Neural cell (in vitro differentiated cells): ENCODE results near the gene STT3B. TPM values are rescaled to one million over a fixed set of nuclear protein-coding genes. Genes with fewer than 3 reads are reported as not detected.

ENCODE experiments used
- H2AFZ ChIP-seq: fragments of 200-600, 300-800 bp; sonication (generic), shearing (Covaris generic); 2 replicates; pipeline ENCODE4 v1.6.0; 2014; ENCODE audit warnings: low read depth, mild to moderate bottlenecking, antibody characterized with exemption, low read length, moderate library complexity
- H3F3A ChIP-seq: fragments of 200-600 bp; shearing (Covaris generic); 2 replicates; pipeline ENCODE4 v1.6.1; 2016; ENCODE audit warnings: mild to moderate bottlenecking, moderate library complexity, mixed read lengths, antibody characterized with exemption, low read length; ENCODE audit not compliant: insufficient read depth, poor library complexity, severe bottlenecking
- H3K27ac ChIP-seq: fragments of 200-600, 300-800 bp; sonication (generic), shearing (Covaris generic); 2 replicates; pipeline ENCODE4 v1.5.1; 2014; ENCODE audit warnings: mild to moderate bottlenecking, low read length, moderate library complexity
- H3K27me3 ChIP-seq: fragments of 300-800, 200-600 bp; sonication (generic), shearing (Covaris generic); 2 replicates; pipeline ENCODE4 v1.6.0; 2014; ENCODE audit warnings: mild to moderate bottlenecking, low read depth, low read length, moderate library complexity; ENCODE audit not compliant: insufficient read depth
- H3K36me3 ChIP-seq: fragments of 300-800, 200-600 bp; sonication (generic), shearing (Covaris generic); 2 replicates; pipeline ENCODE4 v1.5.1; 2014; ENCODE audit warnings: mild to moderate bottlenecking, antibody characterized with exemption, low read length, moderate library complexity; ENCODE audit not compliant: insufficient read depth
- H3K4me2 ChIP-seq: fragments of 300-800, 200-600 bp; sonication (generic), shearing (Covaris generic); 2 replicates; pipeline ENCODE4 v1.6.0; 2014; ENCODE audit warnings: mild to moderate bottlenecking, low read length
- H3K4me3 ChIP-seq: fragments of 300-800, 200-600 bp; sonication (generic), shearing (Covaris generic); 2 replicates; pipeline ENCODE4 v1.5.1; 2014; ENCODE audit warnings: mild to moderate bottlenecking, low read length, moderate library complexity
- H3K79me2 ChIP-seq: fragments of 200-600 bp; shearing (Covaris generic); replicated peaks from 2 replicates; pipeline ENCODE4 v1.6.0; 2014; ENCODE audit warnings: mild to moderate bottlenecking, low read length, moderate library complexity; ENCODE audit not compliant: insufficient read depth
- H3K9ac ChIP-seq: fragments of 300-800, 200-600 bp; sonication (generic), shearing (Covaris generic); 2 replicates; pipeline ENCODE4 v1.6.1; 2016; ENCODE audit warnings: mild to moderate bottlenecking, low read length, mixed read lengths
- H3K9me2 ChIP-seq: fragments of 200-600 bp; shearing (Covaris generic); 2 replicates; pipeline ENCODE4 v1.6.1; 2016; ENCODE audit warnings: mild to moderate bottlenecking, low read length, mixed read lengths; ENCODE audit not compliant: insufficient read depth
- H3K9me3 ChIP-seq: fragments of 200-600, 300-800 bp; sonication (generic), shearing (Covaris generic); 2 replicates; pipeline ENCODE4 v1.6.1; 2016; ENCODE audit warnings: mild to moderate bottlenecking, mixed run types, low read length, moderate library complexity, mixed read lengths
- H4K20me1 ChIP-seq: fragments of 200-600 bp; shearing (Covaris generic); 2 replicates; pipeline ENCODE4 v1.6.1; 2016; ENCODE audit warnings: mild to moderate bottlenecking, mixed run types; ENCODE audit not compliant: insufficient read depth
- EP300 ChIP-seq: fragments of 450-650 bp; conservative IDR thresholded peaks from 2 replicates; pipeline ENCODE4 v1.6.1; 2014; ENCODE audit warnings: antibody characterized with exemption, mild to moderate bottlenecking, moderate library complexity; ENCODE audit not compliant: poor library complexity, severe bottlenecking
- EZH2 ChIP-seq: fragments of 200-600, 300-800 bp; shearing (Covaris generic), sonication (generic); IDR thresholded peaks from 2 replicates; pipeline ENCODE4 v1.6.1; 2014; ENCODE audit warnings: antibody characterized with exemption, low read length, borderline replicate concordance, mild to moderate bottlenecking; ENCODE audit not compliant: insufficient read depth, poor library complexity, severe bottlenecking
- MXI1 ChIP-seq: fragments of 450-650 bp; conservative IDR thresholded peaks from 2 replicates; pipeline ENCODE4 v1.6.1; 2014; ENCODE audit warnings: antibody characterized with exemption, mild to moderate bottlenecking; ENCODE audit not compliant: poor library complexity, severe bottlenecking
- POLR2AphosphoS5 ChIP-seq: IDR thresholded peaks from 2 replicates; pipeline ENCODE4 v1.6.1; 2012
- RAD21 ChIP-seq: fragments of 450-650 bp; conservative IDR thresholded peaks from 2 replicates; pipeline ENCODE4 v1.6.1; 2014; ENCODE audit warnings: antibody characterized with exemption, mild to moderate bottlenecking, moderate library complexity
- SMC3 ChIP-seq: fragments of 450-650 bp; conservative IDR thresholded peaks from 2 replicates; pipeline ENCODE4 v1.6.1; 2014; ENCODE audit warnings: antibody characterized with exemption, mild to moderate bottlenecking, moderate library complexity; ENCODE audit not compliant: poor library complexity
- TAF1 ChIP-seq: IDR thresholded peaks from 2 replicates; pipeline ENCODE4 v1.6.1; 2012; ENCODE audit warnings: low read depth
- polyA plus RNA-seq: library from polyadenylated mRNA; depleted of rRNA; stranded (reverse); fragments of >200 nt; gene quantifications from 2 replicates; pipeline ENCODE4 v1.2.3, GENCODE V29; 2014
- TF ChIP-seq, protein P1 (sequence below): fragments of 450-650 bp; IDR thresholded peaks from 2 replicates; pipeline ENCODE4 v1.5.1; 2014; ENCODE audit warnings: antibody characterized with exemption, mild to moderate bottlenecking, moderate library complexity; ENCODE audit not compliant: poor library complexity, severe bottlenecking
- TF ChIP-seq, protein P2 (sequence below): IDR thresholded peaks from 2 replicates; pipeline ENCODE4 v1.6.1; 2012; ENCODE audit warnings: borderline replicate concordance

STT3B gene
- polyA plus RNA-seq, 1 donor from 2014 or later: 100 TPM

GRCh38 chr3:31671976-31672375 is 139.3 kb downstream of the STT3B start:
- Histone ChIP-seq H3K27ac (no peak overlapping the region), H3K9ac (no peak overlapping the region), H4K20me1 (no peaks in the 10 kb centered on the region), H3K79me2 (no peaks in the 10 kb centered on the region), H3K36me3 (no peaks in the 10 kb centered on the region), H3K9me3 (no peaks in the 10 kb centered on the region), H3K4me3 (no peak overlapping the region), H3K27me3 (no peaks in the 10 kb centered on the region), H3F3A (no peaks in the 10 kb centered on the region), H3K9me2 (no peaks in the 10 kb centered on the region), H3K4me2 (no peak overlapping the region), H2AFZ (no peak overlapping the region)
- TF ChIP-seq, protein P1, sequence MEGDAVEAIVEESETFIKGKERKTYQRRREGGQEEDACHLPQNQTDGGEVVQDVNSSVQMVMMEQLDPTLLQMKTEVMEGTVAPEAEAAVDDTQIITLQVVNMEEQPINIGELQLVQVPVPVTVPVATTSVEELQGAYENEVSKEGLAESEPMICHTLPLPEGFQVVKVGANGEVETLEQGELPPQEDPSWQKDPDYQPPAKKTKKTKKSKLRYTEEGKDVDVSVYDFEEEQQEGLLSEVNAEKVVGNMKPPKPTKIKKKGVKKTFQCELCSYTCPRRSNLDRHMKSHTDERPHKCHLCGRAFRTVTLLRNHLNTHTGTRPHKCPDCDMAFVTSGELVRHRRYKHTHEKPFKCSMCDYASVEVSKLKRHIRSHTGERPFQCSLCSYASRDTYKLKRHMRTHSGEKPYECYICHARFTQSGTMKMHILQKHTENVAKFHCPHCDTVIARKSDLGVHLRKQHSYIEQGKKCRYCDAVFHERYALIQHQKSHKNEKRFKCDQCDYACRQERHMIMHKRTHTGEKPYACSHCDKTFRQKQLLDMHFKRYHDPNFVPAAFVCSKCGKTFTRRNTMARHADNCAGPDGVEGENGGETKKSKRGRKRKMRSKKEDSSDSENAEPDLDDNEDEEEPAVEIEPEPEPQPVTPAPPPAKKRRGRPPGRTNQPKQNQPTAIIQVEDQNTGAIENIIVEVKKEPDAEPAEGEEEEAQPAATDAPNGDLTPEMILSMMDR: no peak
- TF ChIP-seq MXI1: no peak
- no peak for TF ChIP-seq TAF1
- no peak for TF ChIP-seq SMC3
- TF ChIP-seq, protein P2, sequence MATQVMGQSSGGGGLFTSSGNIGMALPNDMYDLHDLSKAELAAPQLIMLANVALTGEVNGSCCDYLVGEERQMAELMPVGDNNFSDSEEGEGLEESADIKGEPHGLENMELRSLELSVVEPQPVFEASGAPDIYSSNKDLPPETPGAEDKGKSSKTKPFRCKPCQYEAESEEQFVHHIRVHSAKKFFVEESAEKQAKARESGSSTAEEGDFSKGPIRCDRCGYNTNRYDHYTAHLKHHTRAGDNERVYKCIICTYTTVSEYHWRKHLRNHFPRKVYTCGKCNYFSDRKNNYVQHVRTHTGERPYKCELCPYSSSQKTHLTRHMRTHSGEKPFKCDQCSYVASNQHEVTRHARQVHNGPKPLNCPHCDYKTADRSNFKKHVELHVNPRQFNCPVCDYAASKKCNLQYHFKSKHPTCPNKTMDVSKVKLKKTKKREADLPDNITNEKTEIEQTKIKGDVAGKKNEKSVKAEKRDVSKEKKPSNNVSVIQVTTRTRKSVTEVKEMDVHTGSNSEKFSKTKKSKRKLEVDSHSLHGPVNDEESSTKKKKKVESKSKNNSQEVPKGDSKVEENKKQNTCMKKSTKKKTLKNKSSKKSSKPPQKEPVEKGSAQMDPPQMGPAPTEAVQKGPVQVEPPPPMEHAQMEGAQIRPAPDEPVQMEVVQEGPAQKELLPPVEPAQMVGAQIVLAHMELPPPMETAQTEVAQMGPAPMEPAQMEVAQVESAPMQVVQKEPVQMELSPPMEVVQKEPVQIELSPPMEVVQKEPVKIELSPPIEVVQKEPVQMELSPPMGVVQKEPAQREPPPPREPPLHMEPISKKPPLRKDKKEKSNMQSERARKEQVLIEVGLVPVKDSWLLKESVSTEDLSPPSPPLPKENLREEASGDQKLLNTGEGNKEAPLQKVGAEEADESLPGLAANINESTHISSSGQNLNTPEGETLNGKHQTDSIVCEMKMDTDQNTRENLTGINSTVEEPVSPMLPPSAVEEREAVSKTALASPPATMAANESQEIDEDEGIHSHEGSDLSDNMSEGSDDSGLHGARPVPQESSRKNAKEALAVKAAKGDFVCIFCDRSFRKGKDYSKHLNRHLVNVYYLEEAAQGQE: no peak
- no peak for TF ChIP-seq EZH2
- TF ChIP-seq EP300: no peak
- no peak for TF ChIP-seq POLR2AphosphoS5
- TF ChIP-seq RAD21: no peak

DNA sequence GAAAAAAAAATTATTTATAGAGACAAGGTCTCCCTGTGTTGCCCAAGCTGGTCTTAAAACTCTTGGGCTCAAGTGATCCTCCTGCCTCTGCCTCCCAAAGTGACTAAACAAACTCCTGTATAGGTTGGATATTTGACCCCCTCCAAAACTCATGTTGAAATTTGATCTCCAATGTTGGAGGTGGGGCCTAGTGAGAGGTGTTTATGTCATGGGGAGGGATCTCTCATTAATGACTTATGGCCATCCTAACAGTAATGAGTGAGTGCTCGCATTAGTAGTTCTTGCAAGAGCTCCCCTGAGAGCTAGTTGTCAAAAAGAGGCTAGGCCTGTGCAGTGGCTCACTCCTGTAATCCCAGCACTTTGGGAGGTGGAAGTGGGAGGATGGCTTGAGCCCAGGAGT is 141.2 kb downstream of the STT3B start:
- Histone ChIP-seq H3K9ac (no peak overlapping the region), H3K79me2 (no peaks in the 10 kb centered on the region), H3K4me2 (no peak overlapping the region), H2AFZ (no peak overlapping the region), H3K27ac (no peak overlapping the region), H4K20me1 (no peaks in the 10 kb centered on the region), H3K27me3 (no peaks in the 10 kb centered on the region), H3K9me2 (no peaks in the 10 kb centered on the region), H3F3A (no peaks in the 10 kb centered on the region), H3K4me3 (no peak overlapping the region), H3K9me3 (no peaks in the 10 kb centered on the region), H3K36me3 (no peaks in the 10 kb centered on the region)
- TF ChIP-seq, protein P1: no peak
- TF ChIP-seq, protein P2: no peak
- TF ChIP-seq SMC3 (no peak), MXI1 (no peak), RAD21 (no peak), TAF1 (no peak), EP300 (no peak), EZH2 (no peak), POLR2AphosphoS5 (no peak)
